SU-DHL-6 (cell line): Measurements from ENCODE around the gene TP53I13.

Experiments used
- CTCF ChIP-seq: fragments of 200-600 bp; sonication (generic); IDR thresholded peaks from one replicate; pipeline ENCODE4 v1.5.1; 2017; ENCODE audit warnings: antibody characterized with exemption, mild to moderate bottlenecking, low read length, moderate library complexity; ENCODE audit not compliant: insufficient read depth, poor library complexity, severe bottlenecking
- EZH2phosphoT487 ChIP-seq: fragments of 200-600 bp; sonication (generic), shearing (Covaris generic); conservative IDR thresholded peaks from 2 replicates; pipeline ENCODE4 v1.6.1; 2018; ENCODE audit warnings: mild to moderate bottlenecking, antibody characterized with exemption, low read length, moderate library complexity, mixed read lengths

- TF ChIP-seq CTCF, result no peak
- no peak for TF ChIP-seq EZH2phosphoT487
Measured at GRCh38 chr17:29524692-29525091, 43.8 kb upstream of the TP53I13 start.
